ENCODE data around the gene UBQLN4.

Gene UBQLN4

GRCh38 chr1:156054500-156055280 is 1.1 kb upstream of the UBQLN4 start, which contains the start of gene LAMTOR2 (continued):
- TF ChIP-seq ZNF510 (tag by site-specific recombination; IDR thresholded peaks at IDR 0.05; ENCODE audit: insufficient replicate concordance) (no peak), ZSCAN5A (tag by site-specific recombination; IDR thresholded peaks at IDR 0.05) (peak; percentile 53), INSM2 (tag by site-specific recombination; IDR thresholded peaks at IDR 0.05) (0 out of 2 replicates have a peak, but pooled peaks have one; percentile 29), ZNF76 (tag by site-specific recombination; IDR thresholded peaks at IDR 0.05; ENCODE audit: borderline replicate concordance, low read depth) (peak; percentile 99), SP2 (tag by site-specific recombination; IDR thresholded peaks at IDR 0.05) (peak; percentile 46), ZNF302 (tag by site-specific recombination; IDR thresholded peaks at IDR 0.05; ENCODE audit: low read depth) (no peak), ZBTB49 (tag by site-specific recombination; IDR thresholded peaks at IDR 0.05; ENCODE audit: low read depth) (no peak), ZNF280C (tag by site-specific recombination; IDR thresholded peaks at IDR 0.05) (no peak), ZNF830 (tag by site-specific recombination; IDR thresholded peaks at IDR 0.05; ENCODE audit: low read depth) (no peak), ZNF341 (tag by site-specific recombination; IDR thresholded peaks at IDR 0.05; ENCODE audit: low read depth) (peak; percentile 95), ZNF350 (tag by site-specific recombination; IDR thresholded peaks at IDR 0.05) (no peak), ZNF423 (tag by site-specific recombination; IDR thresholded peaks at IDR 0.05) (peak; percentile 91), ZNF148 (tag by site-specific recombination; IDR thresholded peaks at IDR 0.05; ENCODE audit: borderline replicate concordance) (no peak), FEZF1 (tag by site-specific recombination; IDR thresholded peaks at IDR 0.05) (peak; percentile 85), ZSCAN18 (tag by site-specific recombination; IDR thresholded peaks at IDR 0.05) (0 out of 2 replicates have a peak, but pooled peaks have one; percentile 21), ZIC2 (tag by site-specific recombination; IDR thresholded peaks at IDR 0.05) (peak; percentile 96), KLF8 (tag by site-specific recombination; IDR thresholded peaks at IDR 0.05) (peak; percentile 96), GLIS2 (tag by site-specific recombination; IDR thresholded peaks at IDR 0.05) (peak; percentile 100), ZNF777 (tag by site-specific recombination; IDR thresholded peaks at IDR 0.05; ENCODE audit: borderline replicate concordance) (peak; percentile 79), YY2 (tag by site-specific recombination; IDR thresholded peaks at IDR 0.05) (0 out of 2 replicates have a peak, but pooled peaks have one; percentile 18), ZNF629 (tag by site-specific recombination; IDR thresholded peaks at IDR 0.05) (peak; percentile 56), OSR2 (tag by site-specific recombination; IDR thresholded peaks at IDR 0.05) (no peak), BCL11A (tag by site-specific recombination; IDR thresholded peaks at IDR 0.05; ENCODE audit: low read depth) (no peak)
